ENCODE measurements around the gene AADACL2. TPM values are rescaled to one million over a fixed set of nuclear protein-coding genes. Genes with fewer than 3 reads are reported as not detected.

Gene AADACL2
- polyA plus RNA-seq (2013): not detected

- 100% methylated on average over 1 of the region's 1 CpG for WGBS (ENCODE audit: insufficient coverage)
- peaks cover 0 to 3% (median 2%) of the 10 kb centered on the region in 5 experiments for H3K9me3 ChIP-seq (ENCODE audit: control extremely low read depth in 1 of 5, control insufficient read depth in 4 of 5, insufficient read depth in 2 of 5, low read depth in 1 of 5, low read length in 4 of 5)
- H3K27me3 ChIP-seq (replicated peaks in 2 of 5; ENCODE audit: control insufficient read depth in 4 of 5, insufficient read depth in 5 of 5, low read length in 4 of 5): no peaks in the 10 kb centered on the region
- CTCF ChIA-PET: interaction anchor here (1.2 kb wide), 1 partner anchor 19 kb away, joined by 3 read pairs; no protein-coding TSS in a partner anchor
- H3K36me3 ChIP-seq (ENCODE audit: control insufficient read depth in 4 of 4, insufficient read depth in 4 of 4, low read length in 3 of 4): no peaks in the 10 kb centered on the region
- POLR2A ChIA-PET: no interaction called here
- no peak within 1 kb of the TSS for H3K27ac ChIP-seq (ENCODE audit: insufficient read depth in 1 of 2, low read depth in 1 of 2, low read length in 2 of 2, poor library complexity in 1 of 2, severe bottlenecking in 2 of 2)
- no peak within 1 kb of the TSS for H3K4me3 ChIP-seq (ENCODE audit: control insufficient read depth in 1 of 7, extremely low read depth in 1 of 7, insufficient read depth in 4 of 7, low read depth in 2 of 7, low read length in 6 of 7)
- no peak for DNase-seq
- no peaks in the 10 kb centered on the region for H3K4me1 ChIP-seq (ENCODE audit: control extremely low read depth in 1 of 4, control insufficient read depth in 4 of 4, insufficient read depth in 4 of 4, low read length in 3 of 4)
Measured at GRCh38 chr3:151733613-151734012, at the start of gene AADACL2. Gene AADACL2 (plus strand): TSS chr3:151733927. CDS start chr3:151734036, 109 bp downstream.

DNA sequence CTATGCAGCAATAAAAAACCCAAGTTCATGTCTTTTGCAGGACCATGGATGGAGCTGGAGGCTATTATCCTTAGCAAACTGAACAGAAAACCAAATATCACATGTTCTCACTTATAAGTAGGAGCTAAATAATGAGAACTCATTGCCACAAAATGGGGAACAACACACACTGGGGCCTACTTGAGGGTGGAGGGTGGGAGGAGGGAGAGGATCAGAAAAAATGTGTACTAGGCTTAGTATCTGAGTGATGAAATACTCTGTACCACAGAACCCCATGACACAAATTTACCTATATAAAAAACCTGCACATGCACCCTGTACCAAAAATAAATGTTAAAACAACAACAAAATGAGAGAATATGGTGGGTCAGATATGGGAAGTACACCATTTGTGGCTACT is 49.6 kb upstream of the AADACL2 start:
- ChIA-PET POLR2A (no interaction called here), CTCF (interaction anchor here (0.6 kb wide), 1 partner anchor 1224 kb away, joined by 3 read pairs; no protein-coding TSS in a partner anchor)
- Histone ChIP-seq H3K4me3 (ENCODE audit: control insufficient read depth in 1 of 7, extremely low read depth in 1 of 7, insufficient read depth in 4 of 7, low read depth in 2 of 7, low read length in 6 of 7) (no peak overlapping the region), H3K9me3 (ENCODE audit: control extremely low read depth in 1 of 5, control insufficient read depth in 4 of 5, insufficient read depth in 2 of 5, low read depth in 1 of 5, low read length in 4 of 5) (peaks cover 0 to 9% (median 4%) of the 10 kb centered on the region in 5 experiments), H3K4me1 (ENCODE audit: control extremely low read depth in 1 of 4, control insufficient read depth in 4 of 4, insufficient read depth in 4 of 4, low read length in 3 of 4) (no peaks in the 10 kb centered on the region), H3K27me3 (replicated peaks in 2 of 5; ENCODE audit: control insufficient read depth in 4 of 5, insufficient read depth in 5 of 5, low read length in 4 of 5) (no peaks in the 10 kb centered on the region), H3K27ac (ENCODE audit: insufficient read depth in 1 of 2, low read depth in 1 of 2, low read length in 2 of 2, poor library complexity in 1 of 2, severe bottlenecking in 2 of 2) (no peak overlapping the region), H3K36me3 (ENCODE audit: control insufficient read depth in 4 of 4, insufficient read depth in 4 of 4, low read length in 3 of 4) (no peaks in the 10 kb centered on the region)
- no peak for DNase-seq

GRCh38 chr3:151686257-151686656 is 47.5 kb upstream of the AADACL2 start:
- Histone ChIP-seq H3K27me3 (replicated peaks in 2 of 5; ENCODE audit: control insufficient read depth in 4 of 5, insufficient read depth in 5 of 5, low read length in 4 of 5) (no peaks in the 10 kb centered on the region), H3K4me3 (ENCODE audit: control insufficient read depth in 1 of 7, extremely low read depth in 1 of 7, insufficient read depth in 4 of 7, low read depth in 2 of 7, low read length in 6 of 7) (no peak overlapping the region), H3K9me3 (ENCODE audit: control extremely low read depth in 1 of 5, control insufficient read depth in 4 of 5, insufficient read depth in 2 of 5, low read depth in 1 of 5, low read length in 4 of 5) (peaks cover 0 to 6% (median 3%) of the 10 kb centered on the region in 5 experiments), H3K36me3 (ENCODE audit: control insufficient read depth in 4 of 4, insufficient read depth in 4 of 4, low read length in 3 of 4) (no peaks in the 10 kb centered on the region), H3K4me1 (ENCODE audit: control extremely low read depth in 1 of 4, control insufficient read depth in 4 of 4, insufficient read depth in 4 of 4, low read length in 3 of 4) (no peaks in the 10 kb centered on the region), H3K27ac (ENCODE audit: insufficient read depth in 1 of 2, low read depth in 1 of 2, low read length in 2 of 2, poor library complexity in 1 of 2, severe bottlenecking in 2 of 2) (no peak overlapping the region)
- 100% methylated on average over 1 of the region's 3 CpGs for WGBS (ENCODE audit: insufficient coverage)
- DNase-seq: no peak
- CTCF ChIA-PET: interaction anchor here (1.2 kb wide), 1 partner anchor 10 kb away, joined by 3 read pairs; no protein-coding TSS in a partner anchor
- POLR2A ChIA-PET: no interaction called here

- peaks cover 0 to 6% (median 3%) of the 10 kb centered on the region in 5 experiments for H3K9me3 ChIP-seq (ENCODE audit: control extremely low read depth in 1 of 5, control insufficient read depth in 4 of 5, insufficient read depth in 2 of 5, low read depth in 1 of 5, low read length in 4 of 5)
- no peak overlapping the region for H3K27ac ChIP-seq (ENCODE audit: insufficient read depth in 1 of 2, low read depth in 1 of 2, low read length in 2 of 2, poor library complexity in 1 of 2, severe bottlenecking in 2 of 2)
- no peak for DNase-seq
- 59% methylated on average over 5 of the region's 5 CpGs for WGBS (ENCODE audit: insufficient coverage)
- no peaks in the 10 kb centered on the region for H3K27me3 ChIP-seq (replicated peaks in 2 of 5; ENCODE audit: control insufficient read depth in 4 of 5, insufficient read depth in 5 of 5, low read length in 4 of 5)
- H3K4me3 ChIP-seq (ENCODE audit: control insufficient read depth in 1 of 7, extremely low read depth in 1 of 7, insufficient read depth in 4 of 7, low read depth in 2 of 7, low read length in 6 of 7): no peak overlapping the region
- no peaks in the 10 kb centered on the region for H3K4me1 ChIP-seq (ENCODE audit: control extremely low read depth in 1 of 4, control insufficient read depth in 4 of 4, insufficient read depth in 4 of 4, low read length in 3 of 4)
- ChIA-PET CTCF (interaction anchor here (1.2 kb wide), 1 partner anchor 11 kb away, joined by 3 read pairs; no protein-coding TSS in a partner anchor), POLR2A (no interaction called here)
- H3K36me3 ChIP-seq (ENCODE audit: control insufficient read depth in 4 of 4, insufficient read depth in 4 of 4, low read length in 3 of 4): no peaks in the 10 kb centered on the region
Measured at GRCh38 chr3:151687076-151687475, 46.7 kb upstream of the AADACL2 start.

- Histone ChIP-seq H3K9me3 (ENCODE audit: control extremely low read depth in 1 of 5, control insufficient read depth in 4 of 5, insufficient read depth in 2 of 5, low read depth in 1 of 5, low read length in 4 of 5) (peaks cover 0 to 3% (median 0%) of the 10 kb centered on the region in 5 experiments), H3K27me3 (replicated peaks in 2 of 5; ENCODE audit: control insufficient read depth in 4 of 5, insufficient read depth in 5 of 5, low read length in 4 of 5) (no peaks in the 10 kb centered on the region), H3K4me3 (ENCODE audit: control insufficient read depth in 1 of 7, extremely low read depth in 1 of 7, insufficient read depth in 4 of 7, low read depth in 2 of 7, low read length in 6 of 7) (no peak overlapping the region), H3K36me3 (ENCODE audit: control insufficient read depth in 4 of 4, insufficient read depth in 4 of 4, low read length in 3 of 4) (no peaks in the 10 kb centered on the region), H3K4me1 (ENCODE audit: control extremely low read depth in 1 of 4, control insufficient read depth in 4 of 4, insufficient read depth in 4 of 4, low read length in 3 of 4) (no peaks in the 10 kb centered on the region), H3K27ac (ENCODE audit: insufficient read depth in 1 of 2, low read depth in 1 of 2, low read length in 2 of 2, poor library complexity in 1 of 2, severe bottlenecking in 2 of 2) (no peak overlapping the region)
- POLR2A ChIA-PET: no interaction called here
- CTCF ChIA-PET: no interaction called here
- no peak for DNase-seq
- no CpG with 5 or more reads among the region's 1 CpG for WGBS (ENCODE audit: insufficient coverage)
Measured at GRCh38 chr3:151688571-151688970, 45.2 kb upstream of the AADACL2 start.

DNA sequence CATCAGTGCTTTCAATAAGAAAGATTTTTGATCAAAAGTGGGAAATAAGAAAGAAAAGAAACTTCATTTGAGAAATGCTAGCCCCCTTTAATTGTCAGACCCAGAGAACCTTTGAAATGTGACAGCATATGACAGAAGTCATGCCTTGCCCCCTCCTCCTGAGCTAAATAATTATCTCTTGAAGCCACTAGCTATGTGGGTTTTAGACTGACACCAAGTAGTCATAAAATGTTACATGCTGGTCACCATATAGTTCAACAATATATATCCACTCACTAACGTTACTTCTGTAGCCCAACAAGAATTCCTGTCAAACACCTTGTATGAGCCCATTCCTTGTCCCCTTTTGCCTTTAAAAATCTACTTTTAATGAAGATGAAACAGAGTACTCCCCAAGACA is 43.1 kb upstream of the AADACL2 start:
- Histone ChIP-seq H3K4me3 (ENCODE audit: control insufficient read depth in 1 of 7, extremely low read depth in 1 of 7, insufficient read depth in 4 of 7, low read depth in 2 of 7, low read length in 6 of 7) (no peak overlapping the region), H3K27me3 (replicated peaks in 2 of 5; ENCODE audit: control insufficient read depth in 4 of 5, insufficient read depth in 5 of 5, low read length in 4 of 5) (no peaks in the 10 kb centered on the region), H3K9me3 (ENCODE audit: control extremely low read depth in 1 of 5, control insufficient read depth in 4 of 5, insufficient read depth in 2 of 5, low read depth in 1 of 5, low read length in 4 of 5) (no peaks in the 10 kb centered on the region), H3K36me3 (ENCODE audit: control insufficient read depth in 4 of 4, insufficient read depth in 4 of 4, low read length in 3 of 4) (no peaks in the 10 kb centered on the region), H3K4me1 (ENCODE audit: control extremely low read depth in 1 of 4, control insufficient read depth in 4 of 4, insufficient read depth in 4 of 4, low read length in 3 of 4) (no peaks in the 10 kb centered on the region), H3K27ac (ENCODE audit: insufficient read depth in 1 of 2, low read depth in 1 of 2, low read length in 2 of 2, poor library complexity in 1 of 2, severe bottlenecking in 2 of 2) (no peak overlapping the region)
- WGBS (ENCODE audit: insufficient coverage): 83% methylated on average over 1 of the region's 1 CpG
- ChIA-PET CTCF (no interaction called here), POLR2A (no interaction called here)
- no peak for DNase-seq

GRCh38 chr3:151697496-151697895 is 36.2 kb upstream of the AADACL2 start:
- DNase-seq: no peak
- H3K27me3 ChIP-seq (replicated peaks in 2 of 5; ENCODE audit: control insufficient read depth in 4 of 5, insufficient read depth in 5 of 5, low read length in 4 of 5): no peaks in the 10 kb centered on the region
- H3K36me3 ChIP-seq (ENCODE audit: control insufficient read depth in 4 of 4, insufficient read depth in 4 of 4, low read length in 3 of 4): no peaks in the 10 kb centered on the region
- POLR2A ChIA-PET: no interaction called here
- CTCF ChIA-PET: no interaction called here
- H3K27ac ChIP-seq (ENCODE audit: insufficient read depth in 1 of 2, low read depth in 1 of 2, low read length in 2 of 2, poor library complexity in 1 of 2, severe bottlenecking in 2 of 2): no peak overlapping the region
- WGBS (ENCODE audit: insufficient coverage): 95% methylated on average over 3 of the region's 5 CpGs
- H3K4me3 ChIP-seq (ENCODE audit: control insufficient read depth in 1 of 7, extremely low read depth in 1 of 7, insufficient read depth in 4 of 7, low read depth in 2 of 7, low read length in 6 of 7): no peak overlapping the region
- peaks cover 0 to 13% (median 5%) of the 10 kb centered on the region in 5 experiments for H3K9me3 ChIP-seq (ENCODE audit: control extremely low read depth in 1 of 5, control insufficient read depth in 4 of 5, insufficient read depth in 2 of 5, low read depth in 1 of 5, low read length in 4 of 5)
- no peaks in the 10 kb centered on the region for H3K4me1 ChIP-seq (ENCODE audit: control extremely low read depth in 1 of 4, control insufficient read depth in 4 of 4, insufficient read depth in 4 of 4, low read length in 3 of 4)

Data from common myeloid progenitor, CD34-positive (primary cell).